Smooth muscle cell (in vitro differentiated cells): ENCODE data around the gene KLHL12. TPM values are rescaled to one million over a fixed set of nuclear protein-coding genes. Genes with fewer than 3 reads are reported as not detected.

Source experiments
- DNase-seq: peaks from one replicate; lab custom pipeline; 2025; ENCODE audit not compliant: unreplicated experiment; lab: John Stamatoyannopoulos, UW
- H2AFZ ChIP-seq: fragments of 200-600 bp; sonication (generic); 2 replicates; pipeline ENCODE4 v1.6.0; 2016; ENCODE audit warnings: antibody characterized with exemption, low read depth, mild to moderate bottlenecking
- H3F3A ChIP-seq: fragments of 200-600 bp; sonication (generic); 2 replicates; pipeline ENCODE4 v1.6.0; 2017; ENCODE audit warnings: antibody characterized with exemption, low read depth
- H3K27ac ChIP-seq: fragments of 200-600 bp; sonication (generic); 2 replicates; pipeline ENCODE4 v1.5.1; 2016; ENCODE audit warnings: low read depth, mild to moderate bottlenecking
- H3K27me3 ChIP-seq: fragments of 200-600 bp; sonication (generic); 2 replicates; pipeline ENCODE4 v1.6.1; 2016; ENCODE audit warnings: low read depth, mild to moderate bottlenecking
- H3K36me3 ChIP-seq: fragments of 200-600 bp; sonication (generic); 2 replicates; pipeline ENCODE4 v1.5.1; 2016; ENCODE audit warnings: low read depth
- H3K4me1 ChIP-seq: fragments of 200-600 bp; sonication (generic); 2 replicates; pipeline ENCODE4 v1.5.1; 2016; ENCODE audit warnings: low read depth
- H3K4me2 ChIP-seq: fragments of 200-600 bp; sonication (generic); 2 replicates; pipeline ENCODE4 v1.6.0; 2016; ENCODE audit warnings: mild to moderate bottlenecking
- H3K4me3 ChIP-seq: fragments of 200-600 bp; sonication (generic); 2 replicates; pipeline ENCODE4 v1.5.1; 2016; ENCODE audit warnings: mild to moderate bottlenecking
- H3K79me2 ChIP-seq: fragments of 200-600 bp; sonication (generic); 2 replicates; pipeline ENCODE4 v1.6.0; 2016; ENCODE audit warnings: low read depth, mild to moderate bottlenecking
- H3K9ac ChIP-seq: fragments of 200-600 bp; sonication (generic); 2 replicates; pipeline ENCODE4 v1.6.0; 2016; ENCODE audit warnings: low read depth
- H3K9me3 ChIP-seq: fragments of 200-600 bp; sonication (generic); replicated peaks from 2 replicates; pipeline ENCODE4 v1.5.1; 2016; ENCODE audit warnings: low read depth
- H4K20me1 ChIP-seq: fragments of 200-600 bp; sonication (generic); 2 replicates; pipeline ENCODE4 v1.6.0; 2016; ENCODE audit warnings: low read depth
- CTCF ChIP-seq: fragments of 200-600 bp; sonication (generic); IDR thresholded peaks from 2 replicates; pipeline ENCODE4 v1.5.1; 2017; ENCODE audit warnings: borderline replicate concordance, mild to moderate bottlenecking, antibody characterized with exemption; ENCODE audit not compliant: insufficient read depth, poor library complexity, severe bottlenecking
- WGBS: methylation state at CpG from one replicate; pipeline ENCODE4 v1.1.7; 2016; ENCODE audit warnings: low lambda C conversion rate; 5-methylcytosine and 5-hydroxymethylcytosine counted together
- polyA plus RNA-seq: library from polyadenylated mRNA; unstranded; fragments of >200 nt; fragmentation: Nextera tagmentation; extraction: Ambion mirVana; gene quantifications from 2 replicates; pipeline ENCODE4 v1.2.1, GENCODE V29; 2016
- total RNA-seq: library from RNA; depleted of rRNA; stranded (reverse); fragments of >200 nt; gene quantifications from 2 replicates; pipeline ENCODE4 v1.2.3, GENCODE V29; 2014

Gene KLHL12
- total and polyA plus RNA-seq, 2 experiments from 2014 or later, result 19.0 to 22.7 TPM

GRCh38 chr1:202961220-202961880 lies 34.3 kb upstream of the KLHL12 start:
- Histone ChIP-seq H3K79me2 (peaks cover 17% of the 10 kb centered on the region), H3K4me2 (no peak overlapping the region), H2AFZ (no peak overlapping the region), H3K27ac (no peak overlapping the region), H3K4me3 (no peak overlapping the region), H3K9ac (no peak overlapping the region), H4K20me1 (peaks cover 12% of the 10 kb centered on the region), H3K36me3 (no peaks in the 10 kb centered on the region), H3F3A (no peaks in the 10 kb centered on the region), H3K9me3 (no peaks in the 10 kb centered on the region), H3K27me3 (no peaks in the 10 kb centered on the region), H3K4me1 (peaks cover 13% of the 10 kb centered on the region)
- 92% methylated on average over 5 of the region's 5 CpGs for WGBS
- no peak for TF ChIP-seq CTCF
- no peak for DNase-seq

GRCh38 chr1:202959276-202959620 lies 32.2 kb upstream of the KLHL12 start:
- no peaks in the 10 kb centered on the region for H3K9me3 ChIP-seq
- DNase-seq, result no peak
- no peak overlapping the region for H3K4me3 ChIP-seq
- TF ChIP-seq CTCF, result no peak
- H3K27me3 ChIP-seq, result no peaks in the 10 kb centered on the region
- H3K4me1 ChIP-seq, result peaks cover 13% of the 10 kb centered on the region
- no peak overlapping the region for H2AFZ ChIP-seq
- H3K4me2 ChIP-seq, result no peak overlapping the region
- H4K20me1 ChIP-seq, result peaks cover 33% of the 10 kb centered on the region
- no peaks in the 10 kb centered on the region for H3K36me3 ChIP-seq
- H3K9ac ChIP-seq, result no peak overlapping the region
- peak overlapping the region; percentile 69 for H3K27ac ChIP-seq
- no peaks in the 10 kb centered on the region for H3F3A ChIP-seq
- WGBS, result 18% methylated on average over 1 of the region's 1 CpG
- peaks cover 38% of the 10 kb centered on the region for H3K79me2 ChIP-seq

GRCh38 chr1:202958544-202959275 lies 31.7 kb upstream of the KLHL12 start:
- Histone ChIP-seq H3K79me2 (peaks cover 42% of the 10 kb centered on the region), H3K36me3 (no peaks in the 10 kb centered on the region), H3K9me3 (no peaks in the 10 kb centered on the region), H2AFZ (peak overlapping the region; percentile 89), H3K27me3 (no peaks in the 10 kb centered on the region), H3K4me2 (peak overlapping the region; percentile 97), H4K20me1 (peaks cover 39% of the 10 kb centered on the region), H3K9ac (peak overlapping the region; percentile 68), H3F3A (no peaks in the 10 kb centered on the region), H3K27ac (peak overlapping the region; percentile 69), H3K4me3 (peak overlapping the region; percentile 96), H3K4me1 (peaks cover 13% of the 10 kb centered on the region)
- WGBS, result 8% methylated on average over 10 of the region's 10 CpGs
- TF ChIP-seq CTCF, result no peak
- no peak for DNase-seq
